Renal pelvis (tissue), 4 donors: ENCODE data around the gene SEC14L1. TPM values are rescaled to one million over a fixed set of nuclear protein-coding genes. Genes with fewer than 3 reads are reported as not detected.
A peak's percentile ranks its signal among the peaks of the same experiment; 100 is the strongest.
"Not testable (repeated sequence)": the region's sequence is repeated elsewhere in the genome, so short reads cannot be mapped to it uniquely, and the experiment has no call there.

ENCODE experiments used
- DNase-seq: peaks from one replicate; pipeline ENCODE4 v3.0.0-alpha.2; 2013
- polyA plus RNA-seq, 3 donors: library from polyadenylated mRNA; unstranded; fragments of 120-200 nt; gene quantifications; one replicate each; pipeline ENCODE4 v1.2.1, GENCODE V29; 2013; ENCODE audit not compliant: insufficient read length in 3 of 3

The SEC14L1 gene
- polyA plus RNA-seq, 3 donors, result 90.1 to 99.0 (median 94.1) TPM

GRCh38 chr17:77111165-77111933 lies 29.4 kb upstream of the SEC14L1 start:
- DNase-seq, result not testable (repeated sequence)

- DNase-seq, result no peak
Observed at GRCh38 chr17:77111934-77112296, 28.9 kb upstream of the SEC14L1 start.

DNA sequence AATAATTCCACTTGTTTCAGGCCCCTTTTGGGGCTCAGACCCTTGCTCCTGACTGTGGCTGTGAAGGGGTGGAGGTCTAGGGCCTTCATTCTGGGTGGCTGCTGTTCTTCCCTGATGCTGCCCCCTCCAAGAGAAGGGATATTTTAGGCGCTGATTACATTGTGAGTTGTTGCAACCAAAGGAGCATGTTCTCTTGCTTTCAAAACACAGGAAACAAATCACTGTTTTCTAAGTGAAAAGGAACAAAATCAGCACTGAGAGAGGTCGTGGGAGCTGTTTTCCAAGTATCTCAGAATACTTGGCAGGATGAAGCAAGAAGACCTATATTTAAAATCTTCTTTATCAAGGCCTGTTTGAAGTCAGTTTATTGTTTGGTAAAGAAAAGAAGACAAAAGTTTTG lies 25.3 kb upstream of the SEC14L1 start:
- no peak for DNase-seq

DNA sequence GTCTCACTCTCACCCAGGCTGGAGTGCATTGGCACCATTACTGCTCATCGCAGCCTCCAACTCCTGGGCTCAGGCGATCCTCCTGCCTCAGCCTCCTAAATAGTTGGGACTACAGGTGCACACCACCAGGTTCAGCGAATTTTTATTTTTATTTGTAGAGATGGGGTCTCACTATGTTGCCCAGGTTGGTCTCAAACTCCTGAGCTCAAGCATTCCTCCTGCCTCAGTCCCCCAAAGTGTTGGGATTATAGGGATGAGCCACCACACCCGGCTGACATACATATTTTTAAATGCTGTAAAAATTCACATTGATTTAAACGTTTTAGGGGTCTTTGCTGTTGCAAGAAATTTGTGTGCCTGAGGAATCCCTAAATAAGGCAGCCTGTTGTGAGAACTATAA lies 24.8 kb upstream of the SEC14L1 start:
- DNase-seq, result no peak

- DNase-seq, result no peak
Observed at GRCh38 chr17:77116371-77116860, 24.4 kb upstream of the SEC14L1 start.

DNA sequence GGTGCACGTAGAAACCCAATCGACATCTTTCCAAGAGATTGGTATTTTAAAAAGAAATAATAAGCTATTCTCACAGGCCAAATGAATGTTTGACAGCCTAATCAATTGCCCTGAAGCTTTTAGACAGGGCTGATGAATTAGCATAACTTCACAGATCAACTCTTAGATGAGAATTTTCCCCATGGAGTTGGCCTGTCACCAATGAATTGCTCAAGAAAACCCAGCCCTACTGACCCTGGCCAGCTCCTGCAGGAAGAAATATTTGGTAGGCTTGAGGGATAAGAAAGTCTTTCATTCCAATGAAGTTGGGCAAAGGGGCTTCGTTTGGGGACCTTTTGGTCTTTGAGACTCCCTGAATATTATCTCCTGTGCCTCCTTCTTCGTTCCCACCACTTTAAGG lies 23.4 kb upstream of the SEC14L1 start:
- no peak for DNase-seq

GRCh38 chr17:77118251-77118928 lies 22.4 kb upstream of the SEC14L1 start:
- no peak for DNase-seq

- DNase-seq, result no peak
Observed at GRCh38 chr17:77119668-77120301, 21.0 kb upstream of the SEC14L1 start.

DNA sequence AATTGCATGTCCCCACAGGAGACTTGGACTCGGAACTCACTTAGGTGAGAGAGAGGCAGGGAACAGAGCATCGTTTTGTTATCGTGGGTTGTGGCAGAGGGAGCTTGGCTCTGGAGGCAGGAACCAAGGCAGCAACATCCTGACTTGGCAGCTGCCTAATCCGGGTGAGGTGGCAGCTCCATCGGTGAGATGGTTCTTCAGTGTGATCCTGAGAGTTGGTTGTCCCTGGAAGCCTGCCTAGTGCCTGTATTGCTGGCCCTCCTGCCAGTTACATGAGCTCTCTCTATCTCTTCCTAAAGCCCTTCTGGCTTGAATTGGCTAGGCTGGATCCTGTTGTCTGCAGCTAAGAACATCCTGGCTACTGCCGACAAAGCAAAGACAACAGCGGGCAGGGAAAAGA lies 19.9 kb upstream of the SEC14L1 start:
- DNase-seq, result no peak

DNA sequence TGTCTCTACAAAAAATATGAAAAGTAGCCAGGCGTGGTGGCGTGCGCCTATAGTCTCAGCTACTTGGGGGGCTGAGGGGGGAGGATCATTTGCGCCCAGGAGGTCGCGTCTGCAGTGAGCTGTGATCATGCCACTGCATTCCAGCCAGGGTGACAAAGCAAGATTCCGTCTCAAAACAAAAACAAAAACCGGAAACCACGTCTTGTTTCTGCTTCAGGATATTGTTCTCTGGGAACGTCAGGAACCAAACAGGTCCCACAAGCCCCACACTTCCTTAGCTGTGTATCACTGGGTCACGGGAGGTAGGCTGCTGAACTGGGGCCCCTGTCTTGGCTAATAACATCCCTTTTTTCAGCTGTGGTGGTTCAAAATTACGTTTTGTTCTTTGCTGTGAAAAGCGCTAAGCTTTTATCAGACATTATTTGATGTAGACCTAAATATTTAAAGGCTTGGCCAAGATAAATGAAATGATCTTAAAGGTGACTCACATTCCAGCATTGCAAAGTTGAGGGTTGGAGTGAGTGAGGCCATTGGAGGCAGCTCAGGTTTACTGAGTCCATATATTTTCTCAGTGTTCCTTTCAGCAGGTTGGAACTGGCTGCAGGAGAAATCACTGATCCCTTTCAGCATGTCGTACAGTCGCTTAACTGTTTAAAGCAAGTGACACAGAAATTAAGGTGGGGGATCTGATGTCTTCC lies 16.4 kb upstream of the SEC14L1 start:
- no peak for DNase-seq

- no peak for DNase-seq
Observed at GRCh38 chr17:77125432-77125901, 15.3 kb upstream of the SEC14L1 start.

- no peak for DNase-seq
Observed at GRCh38 chr17:77126519-77126918, 14.2 kb upstream of the SEC14L1 start.

DNA sequence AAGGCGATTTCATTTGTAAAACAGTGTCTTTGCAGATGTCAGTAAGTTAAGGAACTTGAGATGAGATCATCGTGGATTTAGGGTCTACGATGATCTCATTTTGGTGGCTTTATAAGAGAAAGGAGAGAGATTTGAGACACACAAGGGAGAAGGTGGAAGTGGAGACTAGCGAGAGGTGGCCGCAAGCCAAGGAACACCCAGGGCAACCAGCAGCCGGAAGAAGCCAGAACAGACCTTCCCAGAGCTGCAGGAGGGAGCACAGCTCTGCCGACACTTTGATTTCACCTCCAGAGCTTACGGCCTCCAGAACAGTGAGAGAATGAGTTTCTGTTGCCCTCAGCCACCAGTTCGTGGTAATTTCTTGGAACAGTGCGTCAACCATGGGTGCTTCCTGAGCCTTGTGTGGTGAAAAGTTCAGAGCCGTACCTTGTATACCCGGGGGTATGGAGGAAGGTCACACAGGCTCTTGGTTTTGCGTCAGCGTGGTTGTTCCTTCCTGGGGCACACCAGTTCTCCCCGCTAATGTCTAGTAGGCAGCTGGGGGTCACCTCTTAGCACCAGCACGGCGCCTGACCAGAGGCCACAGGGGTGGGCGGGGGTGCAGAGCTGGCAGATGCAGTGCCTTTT lies 12.9 kb upstream of the SEC14L1 start:
- DNase-seq, result no peak

- DNase-seq, result no peak
Observed at GRCh38 chr17:77128896-77129567, 11.7 kb upstream of the SEC14L1 start.

DNA sequence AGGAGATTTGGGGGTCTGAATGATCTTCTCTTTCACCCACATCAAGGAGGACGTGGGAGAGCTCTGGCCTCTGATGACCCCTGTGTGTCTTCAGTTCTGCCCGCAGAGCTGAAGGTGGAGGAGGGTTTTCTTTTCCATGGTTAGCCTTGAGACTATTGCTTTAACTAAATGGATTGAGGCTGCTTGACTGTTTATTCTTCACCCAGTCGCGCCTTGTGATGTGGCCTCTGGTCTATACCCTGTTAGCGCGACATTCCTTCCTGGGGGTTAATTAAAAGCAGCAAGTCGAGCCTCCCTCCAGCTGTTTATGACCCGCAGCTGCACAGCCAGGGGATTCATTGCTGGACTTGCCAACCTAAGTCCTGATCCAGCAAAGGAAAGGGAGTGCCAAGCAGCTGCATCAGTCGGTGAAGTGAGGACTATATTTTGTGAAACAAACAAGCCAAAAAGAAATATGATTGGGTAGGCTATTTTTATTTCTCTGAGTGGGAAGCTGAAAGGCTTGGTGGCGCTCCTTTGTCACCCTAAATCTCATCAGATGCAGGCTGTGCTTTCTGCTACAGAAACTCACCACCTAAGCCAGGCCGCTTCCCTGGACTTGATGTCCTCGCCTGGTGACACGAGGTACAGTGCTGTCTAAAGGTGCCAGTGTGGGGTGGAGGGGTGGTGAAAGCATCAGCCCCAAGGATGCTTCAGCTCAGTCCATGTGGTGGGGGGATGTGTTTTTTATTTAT lies 11.0 kb upstream of the SEC14L1 start:
- DNase-seq, result peak; percentile 72

DNA sequence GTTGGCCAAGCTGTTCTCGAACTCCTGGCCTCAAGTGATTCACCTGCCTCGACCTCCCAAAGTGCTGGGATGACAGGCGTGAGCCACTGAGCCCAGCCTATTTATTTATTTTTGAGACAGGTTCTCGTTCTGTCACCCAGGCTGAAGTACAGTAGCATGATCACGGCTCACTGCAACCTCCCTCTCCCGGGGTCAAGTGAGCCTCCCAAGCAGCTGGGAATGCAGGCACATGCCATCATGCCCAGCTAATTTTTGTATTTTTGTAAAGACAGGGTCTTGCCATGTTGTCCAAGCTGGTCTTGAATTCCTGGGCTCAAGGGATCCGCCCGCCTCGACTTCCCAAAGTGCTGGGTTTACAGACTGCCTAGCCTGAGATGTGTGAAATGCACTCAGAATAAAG lies 10.2 kb upstream of the SEC14L1 start:
- DNase-seq, result no peak

DNA sequence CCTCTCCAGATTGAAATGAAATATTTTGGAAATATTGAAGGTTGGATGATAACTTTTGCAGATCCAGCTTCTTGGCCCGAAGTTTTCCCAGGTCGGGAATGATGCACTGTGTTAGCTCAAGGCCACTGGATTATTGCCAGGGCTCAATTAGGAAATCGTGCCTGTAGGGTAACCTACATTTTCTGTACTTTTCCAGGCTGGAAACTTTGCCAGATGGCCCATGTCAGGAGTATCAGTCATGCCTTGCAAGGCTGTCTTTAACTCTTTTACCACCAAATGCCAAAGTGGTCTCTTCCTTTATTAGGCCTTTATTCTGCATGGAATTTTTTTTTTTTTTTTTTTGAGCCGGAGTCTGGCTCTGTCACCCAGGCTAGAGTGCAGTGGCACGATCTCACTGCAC lies 8.9 kb upstream of the SEC14L1 start:
- no peak for DNase-seq

GRCh38 chr17:77132411-77133086 lies 8.2 kb upstream of the SEC14L1 start:
- no peak for DNase-seq

- no peak for DNase-seq
Observed at GRCh38 chr17:77133087-77133638, 7.6 kb upstream of the SEC14L1 start.

DNA sequence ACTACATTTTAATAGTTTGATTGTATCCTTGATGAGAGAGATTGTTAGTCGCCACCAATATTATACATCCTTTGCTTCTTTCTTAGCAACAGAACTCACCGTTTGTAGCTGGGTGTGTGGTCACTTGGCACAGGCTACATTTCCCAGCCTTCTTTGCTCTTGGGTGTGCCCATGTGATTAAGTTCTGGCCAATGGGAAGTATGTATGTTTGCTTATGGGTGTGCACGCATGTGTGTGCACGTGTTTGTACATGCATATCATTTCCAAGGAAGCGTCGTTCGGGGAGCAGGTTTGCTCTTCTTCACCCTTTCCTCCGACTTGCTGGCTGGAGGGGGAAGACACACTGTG lies 4.4 kb upstream of the SEC14L1 start:
- no peak for DNase-seq
